ENCODE data around the gene SFXN4. TPM values are rescaled to one million over a fixed set of nuclear protein-coding genes. Genes with fewer than 3 reads are reported as not detected.
A peak's percentile ranks its signal among the peaks of the same experiment; 100 is the strongest.

Gene SFXN4
- total and polyA plus RNA-seq, 2 of the 13 experiments (the other 11 are each of a cell fraction or from before 2014, with no cell fraction given): 47.7 to 64.9 TPM

- no peak for TF ChIP-seq HMGXB3 (CRISPR knock-in tag; IDR thresholded peaks at IDR 0.05; ENCODE audit: borderline replicate concordance)
- no peak for TF ChIP-seq CERS6 (CRISPR knock-in tag; IDR thresholded peaks at IDR 0.05)
- peak; percentile 50; the same call in 1 of the 2 replicates for TF ChIP-seq RAD21 (CRISPR knock-in tag; IDR thresholded peaks at IDR 0.05)
- TF ChIP-seq KLF16 (CRISPR knock-in tag; IDR thresholded peaks at IDR 0.05): 0 out of 4 replicates have a peak, but pooled peaks of 1 of the 2 experiments have one; percentile 27
- TF ChIP-seq GMEB2 (CRISPR knock-in tag; IDR thresholded peaks at IDR 0.05; ENCODE audit: low read depth): no peak
- no peak for TF ChIP-seq GTF2F1 (IDR thresholded peaks at IDR 0.05; ENCODE audit: low read length)
- TF ChIP-seq REXO4 (CRISPR knock-in tag; IDR thresholded peaks at IDR 0.05; ENCODE audit: borderline replicate concordance): no peak
- no peak for TF ChIP-seq ZNF530 (CRISPR knock-in tag; IDR thresholded peaks at IDR 0.05; ENCODE audit: low read depth)
- TF ChIP-seq TOE1 (CRISPR knock-in tag; IDR thresholded peaks at IDR 0.05): no peak
- TF ChIP-seq HCFC1 (IDR thresholded peaks at IDR 0.05; ENCODE audit: low read depth, low read length): no peak
- peak; percentile 90 for TF ChIP-seq HES4 (CRISPR knock-in tag; IDR thresholded peaks at IDR 0.05; ENCODE audit: borderline replicate concordance)
- TF ChIP-seq CREBL2 (CRISPR knock-in tag; IDR thresholded peaks at IDR 0.05; ENCODE audit: borderline replicate concordance): no peak
- no peak for TF ChIP-seq HNRNPK (IDR thresholded peaks at IDR 0.05; ENCODE audit: low read depth, low read length, poor library complexity, severe bottlenecking)
- TF ChIP-seq MLX (CRISPR knock-in tag; IDR thresholded peaks at IDR 0.05): no peak
- no peak for TF ChIP-seq KLF11 (CRISPR knock-in tag; IDR thresholded peaks at IDR 0.05)
- no peak for TF ChIP-seq PRPF4 (IDR thresholded peaks at IDR 0.05; ENCODE audit: low read depth, low read length, poor library complexity, severe bottlenecking)
- TF ChIP-seq TFDP2 (CRISPR knock-in tag; IDR thresholded peaks at IDR 0.05): no peak
- no peak for TF ChIP-seq SETDB1 (CRISPR knock-in tag; IDR thresholded peaks at IDR 0.05; ENCODE audit: borderline replicate concordance)
- peak; percentile 39; the same call in 1 of the 2 replicates for TF ChIP-seq GATAD1 (CRISPR knock-in tag; IDR thresholded peaks at IDR 0.05)
- no peak for TF ChIP-seq TBL1XR1 (IDR thresholded peaks at IDR 0.05; ENCODE audit: borderline replicate concordance, low read length, partially characterized antibody)
These were observed 61.4 kb downstream of the SFXN4 start, which contains the start of gene DENND10 (continued) for GRCh38 chr10:119103903-119104653.
